ENCODE measurements around the gene CCNE1.
A peak's percentile ranks its signal among the peaks of the same experiment; 100 is the strongest.
"Not testable (repeated sequence)": the region's sequence is repeated elsewhere in the genome, so short reads cannot be mapped to it uniquely, and the experiment has no call there.

CCNE1 gene

DNA sequence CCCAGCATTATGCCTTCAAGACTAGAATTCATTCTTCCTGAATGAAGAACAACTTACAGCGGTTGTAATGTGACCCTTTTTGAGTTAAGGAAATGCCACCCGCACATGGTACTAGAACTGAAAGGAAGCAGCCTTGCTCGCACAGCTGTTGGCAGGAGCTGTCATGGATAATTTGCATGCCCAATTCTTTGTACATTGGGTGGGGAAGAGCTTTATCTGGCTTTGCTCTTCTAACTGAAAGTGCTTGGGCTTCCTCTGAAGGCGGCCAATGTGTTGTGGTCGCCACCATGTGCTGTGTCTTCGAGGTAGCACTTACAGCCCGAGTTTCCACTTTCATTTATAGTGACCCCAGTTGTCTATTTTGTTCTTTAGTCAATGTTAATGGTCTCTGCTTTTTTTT is 3.4 kb downstream of the CCNE1 start:
- no peak for DNase-seq (ENCODE audit: low read depth)

DNA sequence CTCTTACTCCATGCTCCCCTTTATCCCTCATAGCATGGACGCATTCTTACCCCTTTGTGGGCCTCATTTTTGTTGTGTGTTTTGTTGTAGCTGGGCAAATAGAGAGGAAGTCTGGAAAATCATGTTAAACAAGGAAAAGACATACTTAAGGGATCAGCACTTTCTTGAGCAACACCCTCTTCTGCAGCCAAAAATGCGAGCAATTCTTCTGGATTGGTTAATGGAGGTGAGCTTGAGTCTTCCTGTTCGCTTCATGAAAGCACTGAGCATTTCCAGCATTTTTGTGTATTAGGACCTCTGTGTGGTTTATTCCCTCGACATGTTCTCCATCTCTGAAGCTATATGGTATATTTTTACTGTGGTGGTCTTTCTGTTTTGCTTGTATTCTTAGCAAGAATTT is 5.5 kb downstream of the CCNE1 start:
- DNase-seq (ENCODE audit: low read depth) = no peak

DNA sequence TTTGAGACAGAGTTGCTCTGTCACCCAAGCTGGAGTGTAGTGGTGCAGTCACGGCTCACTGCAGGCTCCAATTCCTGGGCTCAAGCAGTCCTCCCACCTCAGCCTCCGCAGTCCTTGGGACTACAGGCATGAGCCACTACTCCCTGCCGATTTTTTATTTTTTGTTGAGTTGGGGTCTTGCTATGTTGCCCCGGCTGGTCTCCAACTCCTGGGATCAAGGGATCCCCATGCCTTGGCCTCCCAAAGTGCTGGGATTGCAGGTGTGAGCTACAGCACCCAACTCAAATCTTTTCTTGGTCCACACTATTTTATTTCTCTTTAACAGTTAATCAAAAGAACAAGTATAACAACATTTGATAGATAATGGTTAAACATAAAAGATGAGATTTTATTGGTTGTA is 7.5 kb downstream of the CCNE1 start:
- no peak for DNase-seq (ENCODE audit: low read depth)

DNA sequence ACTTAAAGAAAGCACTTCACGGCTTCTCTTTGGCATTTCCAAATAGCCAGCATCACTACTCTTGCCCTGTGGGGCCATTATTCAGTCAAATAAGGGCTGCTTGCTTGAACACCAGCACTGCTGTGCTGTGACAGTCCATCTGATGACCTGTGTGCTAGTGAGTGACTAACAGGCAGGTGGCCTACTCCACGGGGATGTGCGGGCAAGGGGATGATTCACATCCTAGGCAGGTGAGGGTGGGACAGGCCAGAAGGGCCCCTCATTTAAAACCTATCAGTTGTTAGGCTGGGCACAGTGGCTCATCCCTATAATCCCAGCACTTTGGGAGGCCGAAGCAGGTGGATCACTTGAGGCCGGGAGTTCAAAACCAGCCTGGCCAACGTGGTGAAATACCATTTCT is 8.2 kb downstream of the CCNE1 start:
- DNase-seq (ENCODE audit: low read depth) = no peak

DNA sequence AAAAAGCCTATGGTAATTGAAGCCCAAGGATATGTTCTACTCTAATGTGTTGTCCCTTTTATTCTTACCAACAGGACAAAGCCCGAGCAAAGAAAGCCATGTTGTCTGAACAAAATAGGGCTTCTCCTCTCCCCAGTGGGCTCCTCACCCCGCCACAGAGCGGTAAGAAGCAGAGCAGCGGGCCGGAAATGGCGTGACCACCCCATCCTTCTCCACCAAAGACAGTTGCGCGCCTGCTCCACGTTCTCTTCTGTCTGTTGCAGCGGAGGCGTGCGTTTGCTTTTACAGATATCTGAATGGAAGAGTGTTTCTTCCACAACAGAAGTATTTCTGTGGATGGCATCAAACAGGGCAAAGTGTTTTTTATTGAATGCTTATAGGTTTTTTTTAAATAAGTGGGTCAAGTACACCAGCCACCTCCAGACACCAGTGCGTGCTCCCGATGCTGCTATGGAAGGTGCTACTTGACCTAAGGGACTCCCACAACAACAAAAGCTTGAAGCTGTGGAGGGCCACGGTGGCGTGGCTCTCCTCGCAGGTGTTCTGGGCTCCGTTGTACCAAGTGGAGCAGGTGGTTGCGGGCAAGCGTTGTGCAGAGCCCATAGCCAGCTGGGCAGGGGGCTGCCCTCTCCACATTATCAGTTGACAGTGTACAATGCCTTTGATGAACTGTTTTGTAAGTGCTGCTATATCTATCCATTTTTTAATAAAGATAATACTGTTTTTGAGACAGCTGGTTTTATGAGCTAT is 12.0 kb downstream of the CCNE1 start:
- DNase-seq (ENCODE audit: low read depth) = no peak

DNA sequence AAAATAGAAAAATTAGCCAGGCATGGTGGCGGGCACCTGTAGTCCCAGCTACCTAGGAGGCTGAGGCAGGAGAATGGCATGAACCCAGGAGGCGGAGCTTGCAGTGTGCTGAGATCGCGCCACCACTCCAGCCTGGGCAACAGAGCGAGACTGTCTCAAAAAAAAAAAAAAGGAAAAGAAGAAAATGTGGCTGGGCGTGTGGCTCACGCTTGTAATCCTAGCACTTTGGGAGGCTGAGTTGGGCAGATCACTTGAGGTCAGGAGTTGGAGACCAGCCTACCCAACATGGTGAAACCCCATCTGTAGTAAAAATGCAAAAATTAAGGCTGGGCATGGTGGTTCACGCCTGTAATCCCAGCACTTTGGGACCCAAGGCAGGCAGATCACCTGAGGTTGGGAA is 13.5 kb downstream of the CCNE1 start:
- not testable (repeated sequence) for DNase-seq (ENCODE audit: low read depth)

DNA sequence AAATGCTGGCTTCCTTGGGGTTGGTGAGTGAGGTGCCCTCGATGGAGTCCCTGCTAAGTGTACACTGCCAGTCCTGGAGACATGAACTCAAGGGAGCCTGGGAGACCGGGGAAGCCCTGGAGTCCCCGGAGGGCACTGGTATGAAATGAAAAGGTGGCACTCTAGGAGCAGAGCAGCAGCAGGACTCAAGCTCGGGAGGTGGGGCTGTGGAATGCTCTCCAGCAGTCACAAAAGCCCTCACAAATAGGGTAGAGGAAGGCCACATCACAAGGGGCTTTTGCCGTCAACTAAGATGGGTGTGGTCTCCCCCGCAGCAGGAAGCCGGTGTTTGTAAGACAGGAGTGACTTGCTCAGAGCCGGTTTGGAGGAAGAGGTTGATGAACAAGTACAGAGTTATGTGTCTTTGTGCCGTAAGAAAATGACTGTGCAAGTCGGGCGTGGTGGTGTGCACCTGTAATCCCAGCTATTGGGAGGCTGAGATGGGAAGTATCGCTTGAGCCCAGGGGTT is 19.3 kb downstream of the CCNE1 start:
- no peak for DNase-seq (ENCODE audit: low read depth)

DNA sequence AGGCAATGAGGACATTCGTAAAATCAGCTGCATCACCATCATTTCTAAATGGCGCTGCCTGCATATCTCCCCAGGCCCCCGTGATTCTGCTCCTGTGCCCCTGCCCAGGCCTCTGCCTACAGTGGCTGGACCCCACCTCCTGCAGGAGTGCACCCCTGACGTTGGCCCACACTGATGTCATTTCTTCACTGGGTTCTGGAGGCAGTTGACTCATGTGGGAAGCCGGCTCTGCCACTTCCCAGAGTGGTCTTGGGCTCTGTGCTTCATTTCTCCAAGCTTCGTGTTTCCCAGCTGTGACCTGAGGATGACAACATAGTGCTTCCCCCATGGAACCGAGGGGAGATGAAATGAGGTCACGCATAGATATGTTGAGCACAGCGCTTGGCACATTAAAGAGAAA is 19.9 kb downstream of the CCNE1 start:
- DNase-seq (ENCODE audit: low read depth) = no peak

DNA sequence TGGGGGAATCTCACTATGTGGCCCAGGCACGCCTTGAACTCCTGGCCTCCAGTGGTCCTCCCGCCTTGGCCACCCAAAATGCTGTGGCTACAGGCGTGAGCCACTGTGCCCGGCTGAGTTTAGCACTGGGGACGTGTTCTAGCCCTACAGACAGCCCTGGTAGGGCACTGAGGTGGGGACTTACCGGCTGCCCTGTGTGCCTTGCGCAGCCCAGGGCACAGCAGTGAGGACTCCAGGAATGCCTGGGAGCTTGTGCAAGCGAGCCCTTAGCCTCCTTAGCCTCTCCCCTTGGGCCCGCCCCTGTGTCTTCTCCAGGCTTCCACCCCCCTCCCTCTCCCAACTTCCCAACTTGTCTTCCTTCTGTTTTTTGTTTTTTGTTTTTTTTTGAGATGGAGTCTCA is 21.0 kb downstream of the CCNE1 start:
- no peak for DNase-seq (ENCODE audit: low read depth)

DNA sequence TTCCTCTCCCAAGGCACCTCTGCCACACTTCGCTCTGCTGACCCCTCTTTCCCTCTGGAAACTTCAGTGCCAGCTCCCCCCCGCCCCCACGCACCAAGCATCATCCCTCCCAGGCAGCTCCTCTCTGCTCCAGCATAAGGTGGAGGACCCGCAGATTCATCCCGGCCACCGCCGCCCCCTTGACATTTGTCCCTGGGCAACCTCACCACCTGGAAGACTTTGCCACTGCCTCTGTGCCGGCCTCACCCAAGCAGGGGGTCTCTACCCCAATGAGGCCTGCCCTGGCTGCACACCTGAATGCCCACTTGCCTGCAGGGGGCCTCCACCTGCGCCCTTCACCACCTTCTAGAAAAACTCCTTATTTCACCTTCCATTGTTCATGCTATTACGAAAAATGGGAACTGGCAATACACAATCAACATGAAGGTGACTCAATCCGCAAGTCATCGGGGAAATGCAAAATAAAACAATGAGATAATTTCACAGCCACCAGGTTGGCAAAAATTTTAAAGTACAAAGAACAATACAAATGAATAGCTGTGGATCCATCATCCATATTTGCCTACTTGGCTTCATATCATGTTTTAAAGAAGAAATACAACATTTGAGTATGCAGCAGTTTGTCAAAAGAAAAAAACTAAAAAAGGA is 21.9 kb downstream of the CCNE1 start:
- DNase-seq (ENCODE audit: low read depth) = no peak

DNA sequence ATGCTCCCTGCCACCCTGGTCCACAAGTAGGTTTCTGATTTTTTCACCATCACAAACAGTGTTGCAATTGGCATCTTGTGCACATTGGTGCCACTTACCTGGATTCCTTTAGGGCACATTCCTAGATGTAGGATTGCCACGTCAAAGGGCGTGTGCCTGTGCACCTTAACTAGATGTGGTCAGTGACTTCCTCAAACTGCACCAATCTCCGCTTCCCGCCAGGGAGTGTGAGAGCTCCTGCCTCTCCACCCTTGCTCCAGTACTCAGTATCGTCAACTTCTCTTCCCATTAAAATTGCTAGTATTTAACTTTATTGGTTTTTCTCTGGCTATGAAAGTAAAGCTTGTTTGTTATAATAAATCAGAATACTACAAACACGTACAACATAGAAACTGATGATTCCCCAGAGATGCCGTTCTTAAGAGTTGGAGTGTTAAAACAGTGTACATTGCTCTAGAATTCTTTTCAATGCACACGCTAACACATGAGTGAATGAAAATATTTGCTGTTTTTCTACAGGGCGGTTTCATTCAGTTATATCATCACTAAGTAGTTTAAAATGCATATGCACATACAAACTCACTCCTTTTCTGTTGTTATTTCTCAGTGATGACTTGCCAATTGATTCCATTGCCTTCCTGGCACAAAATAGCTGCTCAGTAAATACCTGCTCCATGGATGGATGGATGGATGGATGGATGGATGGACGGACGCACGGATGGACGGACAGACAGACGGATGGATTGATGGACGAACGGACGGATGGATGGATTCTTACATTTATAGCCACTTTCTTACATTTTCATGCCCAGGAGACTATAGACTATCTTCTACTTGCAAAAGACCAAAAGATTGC is 23.4 kb downstream of the CCNE1 start:
- no peak for DNase-seq (ENCODE audit: low read depth)

DNA sequence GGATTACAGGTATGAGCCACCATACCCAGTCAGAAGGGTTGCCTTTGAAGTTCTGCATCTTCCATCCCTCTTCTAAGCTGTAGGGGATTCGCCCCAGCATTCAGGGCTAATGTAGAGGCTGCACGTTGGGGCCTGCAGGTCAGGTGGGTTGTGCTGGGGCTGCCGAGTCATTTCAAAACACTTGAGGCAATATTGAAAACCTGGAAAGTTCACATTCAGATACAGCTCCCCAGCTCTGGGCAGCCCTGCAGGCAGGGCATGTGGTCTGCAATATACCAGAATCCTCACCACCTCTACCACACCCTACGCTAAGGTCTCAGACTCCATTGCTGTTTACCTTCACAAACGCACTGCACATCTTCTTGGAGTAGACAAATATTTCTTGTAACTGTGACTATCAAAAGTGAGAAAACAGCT is 24.6 kb downstream of the CCNE1 start:
- no peak for DNase-seq (ENCODE audit: low read depth)

DNA sequence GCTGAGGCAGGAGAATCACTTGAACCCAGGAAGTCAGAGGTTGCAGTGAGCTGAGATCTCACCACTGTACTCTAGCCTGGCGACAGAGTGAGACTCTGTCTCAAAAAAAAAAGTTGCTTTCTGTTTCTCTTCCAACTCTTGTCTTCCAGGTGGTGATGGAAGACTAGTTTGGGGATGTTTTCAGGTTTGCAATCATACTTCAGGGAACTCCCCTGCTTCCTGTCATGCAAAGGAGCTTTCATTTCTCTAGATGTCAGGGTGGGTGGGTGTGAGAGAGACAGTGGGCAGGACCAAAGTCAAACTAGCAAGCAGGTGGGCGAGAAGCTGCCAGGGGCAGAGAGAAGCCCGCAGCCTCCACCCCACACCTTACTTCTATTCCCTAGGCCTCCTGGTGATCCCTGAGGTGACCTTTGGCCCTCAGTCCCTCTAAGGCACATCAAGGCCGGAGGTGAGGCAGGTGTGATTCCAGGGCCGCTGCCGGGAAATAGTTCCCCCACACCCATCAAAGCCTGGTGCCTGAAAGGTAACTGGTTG is 25.7 kb downstream of the CCNE1 start:
- peak; percentile 29 for DNase-seq (ENCODE audit: low read depth)

DNA sequence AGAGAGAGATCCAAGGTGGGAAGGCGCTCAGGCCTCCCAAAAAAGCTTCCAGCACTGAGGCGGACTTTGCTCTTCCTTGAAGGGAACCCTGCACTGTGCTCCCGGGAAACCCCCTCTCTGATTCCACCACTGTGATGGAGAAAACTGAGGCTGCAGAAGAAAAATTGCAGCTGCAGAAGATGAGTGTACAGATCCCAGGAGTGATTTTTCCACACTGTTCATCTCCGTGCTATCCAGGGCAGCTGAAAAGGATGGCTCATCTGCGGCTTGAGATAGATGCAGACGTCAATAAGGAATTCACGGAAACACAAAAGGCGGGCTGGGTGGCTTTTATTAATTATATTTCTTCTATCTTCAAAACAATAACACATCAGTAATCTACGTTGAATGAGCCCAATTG is 26.2 kb downstream of the CCNE1 start:
- no peak for DNase-seq (ENCODE audit: low read depth)

DNA sequence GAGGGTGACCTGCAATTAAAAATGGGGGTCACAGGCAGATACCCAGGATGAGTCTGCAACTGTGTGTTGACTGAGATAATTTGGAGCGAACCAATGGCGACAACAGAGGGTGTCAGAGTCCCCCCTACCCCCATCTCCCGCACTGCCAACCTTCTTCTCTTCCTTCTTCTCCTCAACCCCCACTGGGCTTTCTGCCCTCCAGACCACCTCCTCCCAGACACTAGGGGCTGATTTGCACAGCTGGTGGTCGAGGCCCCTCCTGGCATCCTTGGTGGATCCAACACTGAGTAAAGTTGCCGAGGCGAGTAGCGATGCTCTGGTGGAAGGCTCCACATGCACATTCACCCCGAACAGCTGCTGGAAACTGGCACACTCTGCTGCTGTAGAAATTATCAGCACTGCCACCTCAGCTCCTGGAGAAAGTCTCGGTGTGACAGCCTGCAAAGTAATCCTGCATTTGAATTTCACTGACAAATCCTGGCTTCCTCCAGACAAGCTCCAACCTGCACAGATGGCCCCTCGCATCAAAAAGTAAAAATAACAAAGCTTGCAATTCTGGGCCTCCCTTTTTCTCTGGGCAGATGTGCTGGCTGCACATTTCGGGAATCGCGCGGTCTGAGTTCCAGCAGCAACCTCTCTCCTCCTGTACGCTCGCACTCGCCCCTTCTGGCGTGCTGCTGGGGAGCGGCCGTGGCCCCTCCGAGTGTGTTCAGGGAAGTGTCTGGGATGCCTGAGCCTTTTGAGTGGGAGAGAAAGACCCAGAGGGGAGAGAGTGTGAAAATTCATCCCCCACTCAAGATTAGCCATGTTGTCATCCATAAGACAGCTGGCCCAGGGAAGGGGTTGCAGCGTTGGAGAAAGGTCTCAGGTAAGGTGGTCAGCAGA is 28.5 kb downstream of the CCNE1 start:
- no peak for DNase-seq (ENCODE audit: low read depth)

DNA sequence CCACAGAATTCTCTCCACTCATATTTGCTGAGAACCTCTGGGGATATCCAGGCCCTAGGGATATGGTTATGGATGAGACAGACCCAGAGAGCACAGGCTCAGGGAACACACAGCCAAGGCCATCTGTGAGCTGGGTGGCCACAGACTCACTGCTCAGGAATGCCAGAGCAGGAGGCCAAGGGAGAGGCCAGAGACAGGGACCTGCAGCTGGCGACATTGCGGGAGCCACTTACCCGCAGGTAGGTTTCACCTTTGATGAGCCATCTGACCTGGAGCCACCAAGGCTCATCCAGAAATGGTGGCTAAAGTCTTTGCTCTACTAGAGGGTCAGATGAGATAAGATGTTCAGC is 29.4 kb downstream of the CCNE1 start:
- no peak for DNase-seq (ENCODE audit: low read depth)

DNA sequence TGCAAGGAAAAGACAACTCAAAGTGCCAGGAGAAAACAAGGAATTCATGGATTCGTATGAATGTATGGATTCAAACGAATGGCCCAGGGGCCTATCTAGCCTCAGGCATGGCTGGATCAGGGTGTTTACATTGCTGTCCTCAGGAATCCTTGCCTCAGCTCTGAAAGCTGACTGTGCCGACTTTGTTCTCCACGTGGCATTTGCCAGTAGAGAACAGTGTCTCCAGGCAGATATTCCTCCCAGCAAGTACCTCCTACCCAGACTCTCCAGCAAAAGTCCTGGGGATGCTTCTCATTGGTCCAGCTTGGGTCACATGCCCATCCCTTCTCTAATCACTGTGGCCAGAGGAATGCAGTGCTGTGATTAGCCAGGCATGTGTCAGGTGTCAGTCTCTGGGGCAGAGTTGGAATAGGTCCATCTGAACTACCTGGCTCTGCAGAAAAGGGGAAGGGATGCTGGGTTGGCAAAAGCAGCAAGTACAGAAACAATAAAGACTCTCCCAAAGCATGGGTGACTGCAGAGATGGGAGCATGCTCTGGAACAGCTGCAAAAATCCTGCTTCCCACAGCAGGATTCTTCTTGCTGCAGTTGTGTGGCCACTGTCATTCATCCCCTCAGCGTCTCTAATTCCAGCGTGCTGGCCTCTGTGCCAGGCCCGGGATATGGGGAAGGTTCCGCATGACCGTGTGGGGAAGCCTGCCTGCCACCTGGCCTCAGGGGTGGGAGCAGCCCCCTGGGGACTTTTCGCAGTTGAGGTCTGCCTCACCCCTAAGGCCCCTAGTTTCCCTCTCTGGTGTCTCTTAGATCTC is 30.0 kb downstream of the CCNE1 start:
- no peak for DNase-seq (ENCODE audit: low read depth)

DNA sequence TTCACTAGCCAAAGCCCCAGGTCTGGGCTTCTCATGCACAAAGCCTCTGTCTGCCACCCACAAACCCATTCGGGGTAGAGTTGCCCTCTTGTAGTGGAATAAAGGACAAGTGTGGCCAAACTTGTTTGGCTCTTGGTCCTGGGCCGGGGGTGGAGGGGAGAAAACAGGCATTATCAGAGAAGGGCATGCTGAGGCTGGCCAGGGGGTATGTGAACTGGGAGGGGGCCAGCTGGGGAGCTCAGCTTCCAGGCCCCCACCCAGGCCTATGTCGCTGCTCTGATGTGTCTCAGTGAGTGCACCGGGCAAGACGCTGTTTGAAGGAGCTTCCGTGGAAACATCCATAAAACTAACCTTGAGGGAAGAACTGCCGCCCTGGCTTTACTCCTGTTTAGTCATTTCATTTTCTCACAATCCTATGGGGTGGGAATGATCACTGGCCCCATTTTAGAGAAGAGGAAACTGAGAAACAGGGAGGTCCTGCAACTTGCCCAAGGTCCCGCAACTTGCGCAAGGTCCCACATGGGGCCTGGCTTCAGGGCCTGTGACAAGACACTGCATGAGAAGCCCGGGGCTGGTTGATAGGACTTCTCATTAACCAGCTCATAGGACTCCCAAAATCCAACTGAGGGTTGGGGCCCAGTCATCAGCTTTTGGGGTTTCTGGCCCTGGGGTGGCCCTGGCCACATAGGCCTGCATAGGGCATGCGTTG is 30.8 kb downstream of the CCNE1 start:
- no peak for DNase-seq (ENCODE audit: low read depth)

DNA sequence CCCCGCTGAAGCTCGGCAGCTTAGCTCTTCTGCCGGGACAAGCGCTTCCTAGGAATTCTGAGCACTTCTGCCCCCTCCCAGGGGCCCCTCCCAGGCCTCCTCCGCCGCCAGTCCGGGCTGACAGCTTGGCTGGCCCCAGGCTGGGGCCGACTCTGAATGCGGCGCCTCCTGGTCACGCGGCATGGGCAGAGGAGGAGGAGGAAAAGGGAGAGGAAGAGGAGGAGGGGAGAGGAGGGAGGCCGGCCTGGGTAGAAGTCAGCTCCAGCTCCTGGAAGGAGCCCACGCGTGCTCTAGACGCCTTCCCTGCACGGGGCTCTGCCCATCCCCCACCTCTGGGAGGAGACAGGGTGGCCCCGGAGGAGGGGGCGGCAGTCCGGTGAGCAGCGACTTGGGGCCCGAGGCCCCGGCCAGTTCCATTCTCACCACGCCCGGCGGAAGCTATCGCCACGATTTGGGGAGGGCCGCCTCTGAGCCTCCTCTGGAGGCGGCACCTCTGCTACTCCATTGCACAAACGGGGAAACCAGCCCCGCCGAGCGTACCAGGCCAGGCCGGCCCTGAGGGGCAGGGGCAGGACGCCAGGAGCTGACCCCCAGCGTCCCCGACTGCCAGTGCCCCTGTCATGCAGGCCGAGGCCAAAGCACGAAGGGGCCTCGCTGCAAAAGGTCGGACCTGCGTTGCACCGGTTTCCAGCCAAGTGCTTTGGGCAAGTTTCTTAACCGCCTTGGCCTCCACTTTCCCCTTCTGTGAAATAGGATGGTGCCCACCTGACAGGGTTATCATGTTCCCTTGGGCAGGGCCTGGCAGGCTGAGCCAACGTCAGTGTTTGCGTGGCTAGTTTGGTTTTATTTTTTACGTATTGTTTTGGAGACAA is 31.6 kb downstream of the CCNE1 start:
- no peak for DNase-seq (ENCODE audit: low read depth)

Measured in stimulated activated CD8-positive, alpha-beta memory T cell treated with anti-CD3 and anti-CD28 coated beads, Interleukin-4, amount 100 ng/mL, for 24 hours (primary cell).